ENCODE results near the gene RHOT2.

Gene RHOT2

DNA sequence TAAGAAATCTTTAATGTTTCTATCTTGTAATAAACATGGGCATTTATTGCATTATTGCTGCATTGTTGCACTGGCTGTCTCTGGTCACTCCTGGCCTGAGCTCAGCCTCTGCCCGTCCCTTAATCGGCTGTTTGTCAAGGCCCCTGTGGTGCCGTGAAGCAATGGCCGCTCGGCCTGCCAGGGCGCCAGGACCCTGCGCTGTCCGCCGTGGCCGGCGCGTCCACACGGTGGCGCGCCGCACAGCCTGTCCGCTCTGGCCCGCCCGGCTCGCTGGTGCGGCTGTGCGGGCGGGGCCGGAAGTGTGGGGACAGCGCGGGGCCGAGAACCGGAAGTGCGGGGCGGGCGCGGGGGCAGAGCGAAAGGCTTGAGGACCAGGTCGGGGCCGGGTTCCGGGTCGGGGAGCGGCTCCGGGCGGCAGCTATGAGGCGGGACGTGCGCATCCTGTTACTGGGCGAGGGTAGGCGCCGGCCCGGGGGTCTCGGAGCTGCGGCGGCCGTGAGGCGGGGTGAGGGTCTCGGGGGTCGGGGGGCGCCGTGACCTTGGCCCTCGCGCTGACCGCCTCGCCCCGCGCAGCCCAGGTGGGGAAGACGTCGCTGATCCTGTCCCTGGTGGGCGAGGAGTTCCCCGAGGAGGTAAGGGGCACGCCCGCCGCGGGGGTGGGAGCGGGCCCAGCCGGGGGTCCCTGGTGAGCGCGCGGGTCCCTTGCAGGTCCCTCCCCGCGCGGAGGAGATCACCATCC, at the start of gene RHOT2:
RHOT2 (plus strand) TSS at position 353 of the 739 bp plus-strand sequence; CDS start at position 421, 68 bp downstream.
- FAIRE-seq (no peak), DNase-seq (ENCODE audit: insufficient read length, low spot score) (peak; percentile 95)
- peak; percentile 81 for TF ChIP-seq POLR2A (IDR thresholded peaks at IDR 0.05; ENCODE audit: low read depth, low read length)

DNA sequence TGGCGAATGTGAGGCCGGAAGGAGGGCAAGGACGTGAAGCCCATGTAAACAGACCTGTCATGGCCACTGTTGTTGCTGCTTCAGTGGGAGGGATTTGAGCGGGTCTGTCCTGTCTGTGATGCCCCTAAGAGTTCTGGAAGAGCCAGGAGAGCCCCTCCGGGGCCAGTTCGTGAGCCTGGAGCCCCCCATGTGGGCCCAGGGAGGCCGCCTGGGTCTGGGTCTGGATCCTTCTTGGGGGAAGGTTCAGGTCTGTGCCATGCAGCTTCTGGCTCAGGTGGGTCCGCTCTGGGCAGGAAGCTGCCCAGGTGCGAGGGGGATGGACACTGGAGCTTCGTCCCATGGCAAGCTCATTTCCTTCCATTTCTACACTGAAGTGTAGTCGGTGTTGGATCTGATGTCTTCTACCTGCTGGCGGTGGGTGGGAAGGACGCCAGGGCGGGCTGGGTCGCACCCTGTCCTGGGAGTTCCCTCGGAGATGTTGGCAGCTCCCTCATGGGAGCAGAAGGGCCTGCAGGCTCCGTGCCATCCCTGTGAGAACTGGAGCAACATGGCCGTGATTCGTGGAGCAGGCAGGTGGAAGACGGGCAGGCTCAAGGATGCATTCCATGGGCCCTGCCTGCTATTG, 48.3 kb upstream of the RHOT2 start:
- no peak for TF ChIP-seq POLR2A (IDR thresholded peaks at IDR 0.05; ENCODE audit: low read depth, low read length)
- FAIRE-seq (no peak), DNase-seq (ENCODE audit: insufficient read length, low spot score) (no peak)

DNA sequence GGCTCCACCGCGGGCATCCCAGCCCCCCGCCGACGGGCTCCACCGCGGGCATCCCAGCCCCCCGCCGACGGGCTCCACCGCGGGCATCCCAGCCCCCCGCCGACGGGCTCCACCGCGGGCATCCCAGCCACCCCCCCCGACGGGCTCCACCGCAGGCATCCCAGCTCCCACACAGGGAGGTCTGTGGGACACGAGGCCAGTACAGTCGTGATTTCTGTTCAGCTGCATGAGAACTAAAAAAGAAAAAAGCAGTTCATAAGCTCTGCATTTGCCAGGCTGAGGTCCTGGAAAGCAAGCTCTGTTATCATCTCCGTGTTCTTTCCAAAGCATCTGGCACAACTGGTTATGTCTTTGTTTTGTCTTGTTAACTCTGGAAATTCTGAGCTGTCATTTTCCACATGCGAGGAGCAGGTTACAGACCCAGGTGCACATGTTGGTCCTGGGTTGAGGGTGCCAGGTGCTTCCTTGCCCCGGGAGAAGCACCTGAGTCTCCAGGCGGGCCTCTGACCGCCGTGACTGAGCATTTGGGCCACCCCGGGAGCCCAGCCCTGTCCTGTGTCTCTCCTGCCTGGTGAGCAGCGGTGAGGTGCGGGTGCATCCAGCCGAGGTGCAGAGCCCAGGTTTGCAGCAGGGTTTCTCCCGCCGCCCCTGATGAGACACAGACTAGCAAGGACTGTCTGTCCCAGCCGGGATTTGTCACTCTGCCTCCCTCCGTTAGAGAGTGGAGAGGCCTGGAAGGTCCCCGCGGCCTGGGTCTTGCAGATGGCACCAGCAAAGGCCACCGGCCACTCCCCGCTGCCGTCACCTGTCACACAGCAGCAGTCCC, 47.0 kb upstream of the RHOT2 start:
- FAIRE-seq (no peak), DNase-seq (ENCODE audit: insufficient read length, low spot score) (no peak)
- TF ChIP-seq POLR2A (IDR thresholded peaks at IDR 0.05; ENCODE audit: low read depth, low read length) = no peak

DNA sequence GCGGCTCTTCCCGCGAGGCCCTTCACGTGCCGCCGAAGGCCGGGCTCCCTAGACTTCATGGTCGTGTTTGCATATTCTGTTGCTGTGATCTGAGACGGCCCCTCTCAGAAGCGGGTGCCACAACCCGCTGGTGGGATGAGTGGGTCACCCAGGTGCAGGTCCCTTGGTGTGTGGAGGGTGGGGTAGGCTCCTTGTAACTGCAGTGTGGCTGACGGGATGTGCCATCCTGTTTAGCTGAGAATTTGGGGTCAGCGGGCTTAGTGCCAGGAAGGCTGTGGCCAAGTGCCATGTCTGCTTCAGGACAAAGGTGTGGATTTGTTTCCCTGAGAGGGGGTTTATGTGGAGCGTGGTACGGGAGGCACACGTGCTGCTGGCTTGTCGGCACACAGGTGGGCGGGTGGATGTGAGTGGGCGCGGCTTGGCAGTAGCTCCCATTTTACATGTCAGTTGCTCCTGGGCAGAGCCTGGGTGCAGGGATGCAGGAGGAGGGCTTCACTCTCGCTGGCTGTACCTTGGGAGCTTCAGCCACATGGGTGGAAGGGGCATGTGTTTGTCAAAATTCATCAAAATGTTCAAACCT, 46.3 kb upstream of the RHOT2 start:
- TF ChIP-seq POLR2A (IDR thresholded peaks at IDR 0.05; ENCODE audit: low read depth, low read length) = no peak

DNA sequence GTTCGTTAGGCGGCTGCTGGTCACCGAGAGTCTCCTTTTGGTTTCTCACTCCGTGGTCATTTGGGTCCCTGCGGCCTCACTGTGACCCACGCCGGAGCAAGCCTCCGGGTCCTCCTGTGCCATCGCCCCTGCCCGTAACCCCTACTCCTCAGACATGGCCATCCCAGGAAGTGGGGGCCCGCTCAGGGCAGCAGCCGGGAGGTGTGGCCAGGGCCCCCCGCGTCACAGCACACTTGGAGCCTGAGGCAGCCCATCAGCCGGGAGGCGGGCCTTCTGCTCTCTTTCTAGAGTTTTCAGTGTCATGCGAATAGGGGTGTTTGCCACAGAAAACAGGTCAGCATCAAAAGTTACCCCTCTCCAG, 45.0 kb upstream of the RHOT2 start:
- no peak for DNase-seq (ENCODE audit: insufficient read length, low spot score)
- no peak for FAIRE-seq
- TF ChIP-seq POLR2A (IDR thresholded peaks at IDR 0.05; ENCODE audit: low read depth, low read length) = no peak

More for the DNA sequence above, 46.3 kb upstream of the RHOT2 start:
- no peak for DNase-seq (ENCODE audit: insufficient read length, low spot score)
- FAIRE-seq = no peak

DNA sequence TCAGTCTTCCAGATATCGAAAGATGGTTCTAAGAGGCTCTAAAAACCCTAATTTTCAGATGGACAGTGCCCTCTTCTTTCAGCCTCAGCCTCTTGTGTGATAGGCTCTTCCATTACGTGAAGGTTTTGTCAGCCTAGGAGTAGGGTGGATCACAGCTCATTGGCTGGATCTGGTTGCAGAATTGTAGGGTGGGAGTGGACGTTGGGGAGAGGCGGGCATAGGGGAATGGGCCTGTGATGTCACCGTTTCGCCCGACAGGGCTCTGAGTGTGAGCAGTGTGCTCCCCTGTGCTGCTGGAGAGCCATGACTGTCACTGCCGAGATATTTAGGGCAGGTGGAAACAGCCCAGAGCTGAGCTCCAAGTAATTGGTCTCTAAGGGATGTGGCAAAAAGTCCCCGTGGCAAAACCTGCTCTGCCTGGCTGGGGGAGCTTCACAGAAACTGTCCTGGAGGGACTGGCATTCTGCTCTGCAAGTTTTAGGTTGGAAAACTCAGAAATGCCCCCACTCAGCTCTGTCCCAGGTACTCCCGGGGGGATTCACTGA, 43.3 kb upstream of the RHOT2 start:
- DNase-seq (ENCODE audit: insufficient read length, low spot score) = no peak
- FAIRE-seq = no peak
- no peak for TF ChIP-seq POLR2A (IDR thresholded peaks at IDR 0.05; ENCODE audit: low read depth, low read length)

DNA sequence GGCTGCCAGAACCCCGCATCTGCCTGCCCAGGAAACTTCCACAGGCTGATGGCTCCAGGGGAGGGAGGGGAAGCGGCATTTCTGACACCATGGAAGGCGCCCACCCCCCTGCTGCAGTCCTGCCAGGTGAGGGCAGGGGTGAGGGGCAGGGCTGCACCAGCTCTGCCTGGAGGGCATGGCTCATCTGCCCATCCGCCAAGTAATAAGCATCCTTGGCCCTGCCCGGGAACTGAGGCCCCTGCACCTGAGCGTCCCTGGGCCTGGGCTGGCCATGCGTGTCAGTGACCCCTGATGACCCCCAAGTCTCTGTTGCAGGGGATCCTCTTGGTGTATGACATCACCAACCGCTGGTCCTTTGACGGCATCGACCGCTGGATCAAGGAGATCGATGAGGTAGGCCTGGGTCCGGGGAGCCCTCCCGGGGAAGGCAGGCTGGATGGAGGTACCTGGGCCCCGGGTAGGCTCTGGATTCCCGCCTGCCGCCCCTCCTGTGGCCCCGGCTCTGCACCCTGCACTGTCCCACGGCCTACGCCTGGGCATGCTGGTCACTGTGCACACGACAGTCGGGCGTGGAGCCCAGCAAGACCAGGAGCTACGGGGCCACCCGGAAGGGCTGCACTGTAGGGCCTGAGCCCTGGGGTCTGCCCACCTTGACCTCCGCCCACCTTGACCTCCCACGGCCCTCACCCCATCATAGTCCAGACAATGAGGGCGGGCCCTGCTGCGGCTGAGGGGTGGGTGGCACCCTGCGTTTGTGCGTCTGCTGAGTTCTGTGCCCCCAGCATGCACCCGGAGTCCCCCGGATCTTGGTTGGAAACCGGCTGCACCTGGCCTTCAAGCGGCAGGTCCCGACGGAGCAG, 42.6 kb upstream of the RHOT2 start:
- FAIRE-seq (no peak), DNase-seq (ENCODE audit: insufficient read length, low spot score) (no peak)
- no peak for TF ChIP-seq POLR2A (IDR thresholded peaks at IDR 0.05; ENCODE audit: low read depth, low read length)

DNA sequence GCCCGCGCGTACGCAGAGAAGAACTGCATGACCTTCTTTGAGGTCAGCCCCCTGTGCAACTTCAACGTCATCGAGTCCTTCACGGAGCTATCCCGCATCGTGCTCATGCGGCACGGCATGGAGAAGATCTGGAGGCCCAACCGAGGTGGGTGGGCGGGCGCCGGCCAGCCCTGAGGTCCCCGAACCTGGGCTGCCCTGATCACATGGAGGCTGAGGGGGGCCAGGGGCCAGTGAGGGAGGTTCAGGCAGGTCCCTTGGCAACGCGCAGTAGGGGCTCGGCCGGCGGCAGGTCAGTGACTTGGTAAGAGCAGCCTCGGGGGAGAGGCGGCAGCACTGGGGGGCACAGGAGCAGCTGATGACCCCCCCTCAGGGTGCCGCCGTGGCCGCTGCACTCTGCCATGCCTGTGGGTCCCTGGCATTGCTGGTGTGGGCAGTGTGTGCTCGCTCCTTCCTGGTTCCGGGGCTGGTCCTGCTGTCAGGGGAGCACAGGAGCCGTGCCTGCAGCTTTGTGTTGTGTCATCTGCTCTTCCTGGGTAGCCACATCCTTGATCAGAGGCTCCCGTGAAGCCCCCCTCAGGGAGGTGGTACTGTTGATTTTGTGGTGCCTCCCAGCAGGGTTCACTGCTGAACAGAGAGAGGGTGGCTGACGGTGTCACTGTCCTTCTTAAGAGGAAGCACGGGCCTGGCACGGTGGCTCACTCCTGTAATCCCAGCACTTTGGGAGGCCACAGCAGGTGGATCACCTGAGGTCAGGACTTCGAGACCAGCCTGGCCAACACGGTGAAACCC, 41.8 kb upstream of the RHOT2 start:
- FAIRE-seq (no peak), DNase-seq (ENCODE audit: insufficient read length, low spot score) (no peak)
- no peak for TF ChIP-seq POLR2A (IDR thresholded peaks at IDR 0.05; ENCODE audit: low read depth, low read length)

DNA sequence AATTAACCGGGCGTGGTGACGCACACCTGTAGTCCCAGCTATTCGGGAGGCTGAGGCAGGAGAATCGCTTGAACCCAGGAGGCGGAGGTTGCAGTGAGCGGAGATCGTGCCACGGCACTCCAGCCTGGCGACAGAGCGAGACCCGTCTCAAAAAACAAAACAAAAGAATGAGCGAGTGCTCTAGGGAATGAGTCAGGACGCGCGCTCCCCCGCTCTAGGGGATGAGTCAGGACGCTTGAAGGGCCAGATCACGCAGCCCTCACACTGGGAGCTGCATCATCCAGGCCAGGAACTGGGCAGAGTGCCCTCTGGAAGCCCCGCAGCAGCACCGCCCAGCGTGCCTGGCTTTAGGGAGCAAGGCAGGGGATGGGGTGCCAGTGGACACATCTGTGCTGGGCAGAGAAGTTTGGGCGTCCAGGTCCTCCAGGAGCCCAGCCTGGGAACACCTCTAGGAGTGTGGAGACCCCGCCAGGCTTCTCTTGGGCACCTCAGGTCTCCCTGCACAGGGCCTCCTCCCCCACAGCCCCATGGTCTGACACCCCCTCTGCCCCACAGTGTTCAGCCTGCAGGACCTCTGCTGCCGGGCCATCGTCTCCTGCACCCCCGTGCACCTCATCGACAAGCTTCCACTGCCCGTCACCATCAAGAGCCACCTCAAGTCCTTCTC, 41.0 kb upstream of the RHOT2 start:
- FAIRE-seq (peak; percentile 77), DNase-seq (ENCODE audit: insufficient read length, low spot score) (peak; percentile 100)
- TF ChIP-seq POLR2A (IDR thresholded peaks at IDR 0.05; ENCODE audit: low read depth, low read length) = no peak

DNA sequence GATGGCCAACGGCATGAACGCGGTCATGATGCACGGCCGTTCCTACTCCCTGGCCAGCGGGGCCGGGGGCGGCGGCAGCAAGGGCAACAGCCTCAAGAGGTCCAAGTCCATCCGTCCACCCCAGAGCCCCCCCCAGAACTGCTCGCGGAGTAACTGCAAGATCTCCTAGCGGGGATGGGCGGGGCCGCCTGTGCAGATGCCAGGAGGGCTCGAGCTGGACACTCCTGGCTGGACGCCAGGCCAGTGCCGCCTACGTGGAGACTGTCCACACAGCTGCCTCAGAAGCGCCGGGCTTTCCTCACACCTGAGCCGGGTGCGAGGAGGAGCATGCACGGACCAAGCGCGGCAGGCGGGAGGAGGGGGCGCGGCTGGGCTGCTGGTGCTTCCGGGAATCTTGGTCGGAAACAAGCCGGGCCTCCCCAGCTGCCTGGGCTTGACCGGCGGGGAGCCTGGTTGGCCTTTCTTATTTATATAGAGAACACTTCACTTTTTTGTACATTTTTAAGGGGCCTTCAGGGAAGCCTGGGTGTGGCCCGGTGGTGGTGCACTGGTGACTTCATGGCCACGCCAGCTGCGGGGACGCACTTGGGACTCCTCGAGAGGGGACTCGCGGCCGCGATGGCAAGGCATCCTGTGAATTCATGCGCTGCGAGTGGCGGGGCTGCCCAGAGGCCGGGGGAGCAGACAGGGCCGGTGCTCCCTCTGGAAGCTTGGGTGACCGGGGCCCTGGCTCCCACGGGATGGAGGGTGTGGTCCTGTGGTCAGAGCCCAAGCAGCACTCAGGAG, 40.3 kb upstream of the RHOT2 start:
- DNase-seq (ENCODE audit: insufficient read length, low spot score) = peak; percentile 86
- no peak for TF ChIP-seq POLR2A (IDR thresholded peaks at IDR 0.05; ENCODE audit: low read depth, low read length)
- peak; percentile 55 for FAIRE-seq
